Globus pallidus (tissue), 1 donor: Measurements from ENCODE around the gene CX3CR1.
"Not testable (repeated sequence)": the region's sequence is repeated elsewhere in the genome, so short reads cannot be mapped to it uniquely, and the experiment has no call there.

Experiments
- DNase-seq: peaks from one replicate; pipeline ENCODE4 v3.0.0-alpha.2; 2015; ENCODE audit warnings: low spot score

CX3CR1 gene, protein sequence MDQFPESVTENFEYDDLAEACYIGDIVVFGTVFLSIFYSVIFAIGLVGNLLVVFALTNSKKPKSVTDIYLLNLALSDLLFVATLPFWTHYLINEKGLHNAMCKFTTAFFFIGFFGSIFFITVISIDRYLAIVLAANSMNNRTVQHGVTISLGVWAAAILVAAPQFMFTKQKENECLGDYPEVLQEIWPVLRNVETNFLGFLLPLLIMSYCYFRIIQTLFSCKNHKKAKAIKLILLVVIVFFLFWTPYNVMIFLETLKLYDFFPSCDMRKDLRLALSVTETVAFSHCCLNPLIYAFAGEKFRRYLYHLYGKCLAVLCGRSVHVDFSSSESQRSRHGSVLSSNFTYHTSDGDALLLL

DNA sequence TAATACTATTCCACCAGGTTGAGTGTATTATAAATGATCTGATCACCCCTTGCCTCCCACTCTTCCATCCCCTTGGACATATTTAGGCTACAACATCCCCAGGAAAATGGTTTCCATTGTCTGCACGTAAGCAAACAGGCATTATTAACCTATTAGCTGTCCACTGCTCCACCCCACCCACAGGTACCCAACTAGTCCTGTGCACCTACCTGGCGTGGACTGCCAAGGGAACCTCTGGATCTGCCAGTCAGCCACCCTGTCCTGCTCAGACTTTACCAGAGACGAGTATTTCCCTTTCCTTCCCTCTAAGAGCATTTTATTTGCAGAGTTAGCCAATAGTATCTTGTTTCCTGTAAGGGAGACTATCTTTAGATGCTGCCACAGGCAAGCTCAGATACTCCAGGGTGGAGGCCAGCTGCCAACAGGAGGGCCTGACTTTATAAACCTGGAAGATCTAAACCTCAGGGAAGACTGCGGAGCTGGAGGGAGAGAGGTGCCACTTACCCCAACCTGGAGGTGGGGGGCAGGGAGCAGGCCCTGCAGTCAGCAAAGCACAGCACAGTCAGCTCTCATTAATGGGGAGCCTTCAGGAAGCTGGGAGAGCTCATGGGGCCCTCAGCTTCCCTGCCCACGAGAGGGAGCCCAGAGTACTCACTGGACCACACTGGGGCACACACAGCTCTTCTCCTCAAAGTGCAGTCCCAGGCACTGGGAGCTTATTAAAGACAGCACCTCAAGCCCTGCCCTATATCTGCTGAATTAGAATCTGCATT, at the start of gene CX3CR1:
CX3CR1 (minus strand) TSS at position 292 of the 773 bp plus-strand sequence. CDS start 13,527 bp downstream, outside the sequence.
- DNase-seq: peak; percentile 44

- no peak for DNase-seq
These were observed 49.7 kb upstream of the CX3CR1 start, which contains the start of gene CCR8 for GRCh38 chr3:39329493-39329892. CCR8 (plus strand) TSS chr3:39329709; CDS start chr3:39332332, 2,623 bp downstream.

DNA sequence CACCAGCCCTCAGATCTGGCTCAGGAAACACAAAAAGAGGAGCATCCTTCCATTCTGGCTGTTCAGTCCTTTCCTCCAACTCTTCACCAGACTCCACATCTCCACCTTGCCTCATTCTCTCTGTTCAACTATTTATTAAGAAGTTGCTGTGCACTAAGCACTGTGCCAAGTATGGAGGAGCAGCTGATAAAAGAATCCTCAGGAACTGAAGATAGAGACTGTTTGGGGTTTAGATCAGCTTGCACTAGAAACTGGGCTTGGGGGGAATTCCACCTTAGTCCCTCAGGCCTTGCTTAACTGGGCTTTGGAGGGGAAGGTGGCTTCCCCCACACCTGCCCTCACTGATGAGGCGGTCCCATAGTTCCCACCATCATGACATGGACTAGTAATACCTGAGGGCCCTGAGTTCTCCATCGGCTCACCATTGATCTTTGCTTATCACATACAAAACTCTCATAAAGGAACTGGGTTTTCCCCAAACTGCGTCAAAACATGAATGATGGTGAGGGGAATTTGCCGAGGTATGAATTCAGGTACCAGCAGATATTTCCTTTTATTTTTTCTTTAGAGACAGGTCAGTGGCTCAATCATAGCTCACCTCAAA, 48.0 kb upstream of the CX3CR1 start:
- DNase-seq: no peak

GRCh38 chr3:39327053-39327745, 47.4 kb upstream of the CX3CR1 start:
- DNase-seq: no peak

GRCh38 chr3:39325236-39325635, 45.4 kb upstream of the CX3CR1 start:
- no peak for DNase-seq

DNA sequence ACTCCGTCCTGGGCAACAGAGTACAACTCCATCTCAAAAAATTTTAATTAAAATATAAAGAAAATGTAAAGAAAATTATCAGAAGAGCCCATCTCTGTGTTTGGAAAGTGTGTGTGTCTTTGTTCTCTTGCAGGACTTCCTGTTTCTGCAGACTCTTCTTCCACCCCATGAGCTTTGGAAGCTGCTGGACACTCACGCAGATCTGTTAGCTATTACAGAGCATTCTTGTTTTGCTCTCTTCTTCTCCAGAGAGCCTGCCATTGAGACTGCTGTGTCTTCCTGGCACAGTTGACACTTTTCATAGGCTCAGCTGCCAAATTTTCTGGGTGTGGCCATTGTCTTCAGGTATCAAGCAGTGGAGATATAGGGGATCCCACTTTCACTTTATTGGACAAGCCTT, 43.7 kb upstream of the CX3CR1 start:
- DNase-seq: no peak

- DNase-seq: no peak
These were observed 43.1 kb upstream of the CX3CR1 start for GRCh38 chr3:39322936-39323335.

DNA sequence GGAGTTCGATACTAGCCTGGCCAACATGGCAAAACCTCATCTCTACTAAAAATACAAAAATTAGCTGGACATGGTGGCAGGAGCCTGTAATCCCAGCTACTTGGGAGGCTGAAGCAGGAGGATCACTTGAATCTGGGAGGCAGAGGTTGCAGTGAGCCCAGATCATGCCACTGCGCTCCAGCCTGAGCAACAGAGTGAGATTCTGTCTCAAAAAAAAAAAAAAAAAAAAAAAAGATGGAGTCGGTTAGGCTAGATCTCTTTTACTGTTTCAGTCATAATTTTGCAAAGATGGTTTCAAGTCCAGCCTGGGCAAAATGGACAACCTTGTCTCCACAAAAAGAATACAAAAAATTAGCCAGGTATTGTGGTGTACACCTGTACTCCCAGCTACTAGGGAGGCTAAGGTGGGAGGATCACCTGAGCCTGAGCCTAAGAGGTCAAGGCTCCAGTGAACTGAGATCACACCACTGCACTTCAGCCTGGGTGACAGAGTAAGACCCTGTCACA, 42.4 kb upstream of the CX3CR1 start:
- DNase-seq: not testable (repeated sequence)

DNA sequence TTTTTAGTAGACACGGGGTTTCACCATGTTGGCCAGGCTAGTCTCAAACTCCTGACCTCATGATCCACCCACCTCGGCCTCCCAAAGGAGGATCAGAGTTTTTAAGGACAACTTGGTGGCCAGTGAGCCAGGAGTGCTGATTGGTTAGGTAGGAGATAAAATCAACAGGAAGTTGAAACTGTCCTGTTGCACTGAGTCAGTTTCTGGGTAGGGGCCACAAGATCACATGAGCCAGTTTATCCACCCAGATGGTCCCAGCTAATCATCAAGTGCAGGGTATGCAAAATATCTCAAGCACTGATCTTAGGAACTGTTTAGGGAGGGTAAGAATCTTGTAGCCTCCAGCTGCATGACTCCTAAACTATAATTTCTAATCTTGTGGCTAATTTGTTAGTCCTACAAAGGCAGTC, 41.7 kb upstream of the CX3CR1 start:
- not testable (repeated sequence) for DNase-seq

GRCh38 chr3:39319249-39319648, 39.4 kb upstream of the CX3CR1 start:
- DNase-seq: no peak

GRCh38 chr3:39318301-39318700, 38.5 kb upstream of the CX3CR1 start:
- DNase-seq: no peak

DNA sequence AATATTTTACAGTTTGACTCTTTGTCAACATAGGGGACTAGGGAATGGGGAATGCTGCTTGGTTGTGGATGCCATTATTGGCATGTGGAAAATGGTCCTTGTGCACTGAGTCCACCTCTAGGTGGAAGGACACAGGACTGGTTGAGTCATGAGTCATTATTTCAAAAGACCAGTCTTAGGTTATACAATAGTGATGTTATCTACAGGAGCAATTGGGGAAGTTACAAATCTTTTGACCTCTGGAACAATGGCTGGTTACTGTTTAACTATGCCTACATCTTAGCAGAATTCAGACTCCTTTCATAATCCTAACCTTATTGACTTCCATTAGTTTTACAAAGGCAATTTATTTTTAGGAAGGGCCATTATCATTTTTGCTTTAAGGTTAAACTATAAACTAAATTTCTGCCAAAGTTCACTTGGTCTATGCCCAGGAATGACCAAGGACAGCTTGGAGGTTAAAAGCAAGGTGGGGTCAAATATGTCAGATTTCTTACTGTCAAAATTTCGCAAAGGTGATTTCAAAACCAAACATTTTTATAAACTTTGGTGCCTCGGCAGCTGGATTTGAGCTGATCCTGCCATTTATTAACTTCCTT, 37.8 kb upstream of the CX3CR1 start:
- DNase-seq: no peak

- no peak for DNase-seq
These were observed 35.6 kb upstream of the CX3CR1 start for GRCh38 chr3:39315420-39315819.

DNA sequence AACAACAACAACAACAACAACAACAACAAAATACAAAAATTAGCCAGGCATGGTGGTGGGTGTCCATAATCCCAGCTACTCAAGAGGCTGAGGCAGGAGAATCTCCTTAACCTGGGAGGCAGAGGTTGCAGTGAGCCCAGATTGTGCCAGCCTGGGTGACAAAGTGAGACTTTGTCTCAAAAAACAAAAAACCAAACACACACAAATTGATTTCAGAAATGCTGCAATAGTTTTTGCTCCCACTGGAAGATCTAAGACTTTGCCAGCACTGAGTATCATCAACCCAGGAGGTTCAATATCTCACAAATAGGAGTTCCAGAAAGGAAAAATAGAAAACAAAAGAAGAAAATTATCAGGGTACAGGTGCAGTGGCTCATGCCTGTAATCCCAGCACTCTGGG, 33.5 kb upstream of the CX3CR1 start:
- no peak for DNase-seq

DNA sequence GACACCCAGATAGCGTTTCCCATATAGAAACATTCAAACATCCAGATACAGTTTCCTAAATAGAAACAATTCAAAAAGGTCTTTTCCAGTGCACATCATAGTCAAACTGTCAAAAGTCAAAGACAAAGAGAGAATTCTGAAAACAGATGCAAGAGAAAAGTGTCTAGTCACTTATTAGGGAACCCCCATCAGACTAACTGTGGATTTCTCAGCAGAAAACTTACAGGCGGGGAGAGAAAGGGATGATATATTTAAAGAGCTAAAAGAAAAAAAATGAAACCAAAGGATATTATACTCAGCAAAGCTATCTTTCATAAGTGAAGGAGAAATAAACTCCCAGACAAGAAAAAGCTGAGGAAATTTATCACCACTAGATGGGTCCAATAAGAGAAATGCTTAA, 22.3 kb upstream of the CX3CR1 start:
- no peak for DNase-seq

GRCh38 chr3:39299279-39299678, 19.4 kb upstream of the CX3CR1 start:
- no peak for DNase-seq

- DNase-seq: no peak
These were observed 16.6 kb upstream of the CX3CR1 start for GRCh38 chr3:39296197-39297077.

GRCh38 chr3:39295184-39295775, 15.4 kb upstream of the CX3CR1 start:
- no peak for DNase-seq

DNA sequence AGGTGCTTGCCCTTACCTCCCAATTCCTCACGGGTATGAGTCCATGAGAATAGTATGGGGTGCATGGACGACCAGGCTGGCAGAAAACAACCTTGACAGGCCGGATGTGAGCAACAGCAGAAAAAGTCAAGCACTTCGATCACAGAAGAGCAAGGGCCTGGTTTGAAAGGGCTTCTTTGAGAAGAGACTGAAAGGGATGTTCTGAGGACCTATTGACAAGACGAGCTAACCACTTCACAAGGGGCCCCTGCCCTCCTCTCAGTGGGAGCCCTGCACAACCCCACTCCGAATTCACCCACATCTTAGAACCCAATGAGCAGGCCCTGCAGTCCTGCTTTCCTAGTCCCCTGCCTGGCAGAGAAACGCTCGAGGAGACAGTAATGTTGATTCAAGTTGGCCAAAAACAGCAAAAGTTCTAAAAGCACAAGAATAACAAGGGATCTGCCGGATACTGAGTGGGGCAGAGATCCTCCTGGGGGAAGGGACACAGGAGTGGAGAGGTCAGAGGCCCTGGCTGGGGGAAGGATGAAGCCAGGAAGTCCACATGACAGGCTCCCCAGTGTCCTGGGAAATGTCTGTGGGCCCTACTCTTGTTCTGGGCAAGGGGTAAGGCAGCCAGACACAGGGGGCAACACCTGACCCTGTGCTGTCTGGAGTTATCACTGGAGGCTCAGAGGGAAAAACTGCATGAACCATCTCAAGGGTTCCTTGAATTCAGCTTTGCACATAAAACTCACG, 14.8 kb upstream of the CX3CR1 start:
- no peak for DNase-seq
